ENCODE measurements around the gene ABCD2.
"Not testable (repeated sequence)": the region's sequence is repeated elsewhere in the genome, so short reads cannot be mapped to it uniquely, and the experiment has no call there.

The ABCD2 gene

GRCh38 chr12:39632670-39633069 lies 13.1 kb upstream of the ABCD2 start:
- H3K4me3 ChIP-seq (replicated peaks; ENCODE audit: low read depth, low read length), result no peak overlapping the region
- no peak for DNase-seq (ENCODE audit: extremely low read depth, low read depth)
- TF ChIP-seq CTCF (IDR thresholded peaks at IDR 0.05; ENCODE audit: low read depth, low read length, missing control alignments), result no peak

GRCh38 chr12:39628836-39629235 lies 9.2 kb upstream of the ABCD2 start:
- H3K4me3 ChIP-seq (replicated peaks; ENCODE audit: low read depth, low read length), result no peak overlapping the region
- no peak for TF ChIP-seq CTCF (IDR thresholded peaks at IDR 0.05; ENCODE audit: low read depth, low read length, missing control alignments)
- DNase-seq (ENCODE audit: extremely low read depth, low read depth), result no peak

GRCh38 chr12:39627914-39628313 lies 8.3 kb upstream of the ABCD2 start:
- TF ChIP-seq CTCF (IDR thresholded peaks at IDR 0.05; ENCODE audit: low read depth, low read length, missing control alignments), result no peak
- no peak for DNase-seq (ENCODE audit: extremely low read depth, low read depth)

GRCh38 chr12:39626033-39626814 lies 6.6 kb upstream of the ABCD2 start:
- no peak for DNase-seq (ENCODE audit: extremely low read depth, low read depth)
- no peak overlapping the region for H3K4me3 ChIP-seq (replicated peaks; ENCODE audit: low read depth, low read length)
- TF ChIP-seq CTCF (IDR thresholded peaks at IDR 0.05; ENCODE audit: low read depth, low read length, missing control alignments), result no peak

More at GRCh38 chr12:39627914-39628313, 8.3 kb upstream of the ABCD2 start:
- H3K4me3 ChIP-seq (replicated peaks; ENCODE audit: low read depth, low read length), result no peak overlapping the region

GRCh38 chr12:39623919-39624318 lies 4.3 kb upstream of the ABCD2 start:
- no peak for TF ChIP-seq CTCF (IDR thresholded peaks at IDR 0.05; ENCODE audit: low read depth, low read length, missing control alignments)
- no peak overlapping the region for H3K4me3 ChIP-seq (replicated peaks; ENCODE audit: low read depth, low read length)
- DNase-seq (ENCODE audit: extremely low read depth, low read depth), result no peak

GRCh38 chr12:39623160-39623559 lies 3.6 kb upstream of the ABCD2 start:
- not testable (repeated sequence) for H3K4me3 ChIP-seq (replicated peaks; ENCODE audit: low read depth, low read length); DNase-seq (ENCODE audit: extremely low read depth, low read depth)

GRCh38 chr12:39622306-39622705 lies 2.7 kb upstream of the ABCD2 start:
- DNase-seq (ENCODE audit: extremely low read depth, low read depth), result no peak
- H3K4me3 ChIP-seq (replicated peaks; ENCODE audit: low read depth, low read length), result no peak overlapping the region
- TF ChIP-seq CTCF (IDR thresholded peaks at IDR 0.05; ENCODE audit: low read depth, low read length, missing control alignments), result no peak

All from HFF-Myc (cell line).